Uterus (tissue), 4 donors: ENCODE measurements around the gene MCTP2. TPM values are rescaled to one million over a fixed set of nuclear protein-coding genes. Genes with fewer than 3 reads are reported as not detected.

Experiments
- DNase-seq, 2 donors: peaks; one replicate each; pipeline ENCODE4 v3.0.0-alpha.2; 2019 to 2020
- H3K27ac ChIP-seq, 2 donors: fragments of 200-600 bp; sonication (generic); 1 replicate in 1 of 2; 2 replicates in 1 of 2; pipeline ENCODE4 v1.5.1; 2016 to 2018
- H3K27me3 ChIP-seq, 2 donors: fragments of 200-600 bp; sonication (generic); one replicate each; pipeline ENCODE4 v1.5.1; 2018 to 2019; ENCODE audit warnings: control low read depth in 1 of 2
- H3K36me3 ChIP-seq, 2 donors: fragments of 200-600 bp; sonication (generic); one replicate each; pipeline ENCODE4 v1.5.1; 2019; ENCODE audit warnings: control low read depth in 1 of 2
- H3K4me1 ChIP-seq, 2 donors: fragments of 200-600 bp; sonication (generic); one replicate each; pipeline ENCODE4 v1.5.1; 2018 to 2019; ENCODE audit warnings: control low read depth in 1 of 2
- H3K4me3 ChIP-seq, 2 donors: fragments of 200-600 bp; sonication (generic); 1 replicate in 1 of 2; 2 replicates in 1 of 2; pipeline ENCODE4 v1.5.1; 2018 to 2019; ENCODE audit warnings: mild to moderate bottlenecking in 1 of 2
- H3K9me3 ChIP-seq, 2 donors: fragments of 200-600 bp; sonication (generic); one replicate each; pipeline ENCODE4 v1.5.1; 2019; ENCODE audit warnings: control low read depth in 1 of 2
- CTCF ChIP-seq, 4 experiments: fragments of 200-600 bp in 2 of 4; fragments of 450-650 bp in 2 of 4; sonication (generic) in 2 of 4; IDR thresholded peaks; one replicate each; pipeline ENCODE4 v1.5.1; 2016 to 2019; ENCODE audit warnings: antibody characterized with exemption in 4 of 4, mild to moderate bottlenecking in 2 of 4, moderate library complexity in 1 of 4
- POLR2A ChIP-seq, 2 donors: fragments of 450-650 bp; IDR thresholded peaks; one replicate each; pipeline ENCODE4 v1.6.1; 2016; ENCODE audit warnings: antibody characterized with exemption in 2 of 2, mild to moderate bottlenecking in 1 of 2, moderate library complexity in 1 of 2
- intact Hi-C: fragments of 100-400 bp; cut with DNase I; formaldehyde crosslinking; loops from one replicate; pipeline ENCODE4 v1.15.1; 2023; ENCODE audit warnings: low total_unique reads
- total RNA-seq, 4 donors: library from RNA; depleted of rRNA in 3 of 4; stranded (reverse); fragments of >200 nt in 3 of 4; gene quantifications; one replicate each; pipeline versions ENCODE4 v1.1.0 to v1.2.4, GENCODE V29; 2014 to 2023
- donor health status: DM: yes; HTN: yes; CAD: no.

The MCTP2 gene
- total RNA-seq, 4 donors from 2014 or later: 3.3 to 98.9 (median 11.7) TPM

- no peaks in the 10 kb centered on the region for H3K27me3 ChIP-seq
- TF ChIP-seq CTCF (IDR thresholded peaks at IDR 0.05) (no peak), POLR2A (IDR thresholded peaks at IDR 0.05) (no peak)
- no peaks in the 10 kb centered on the region for H3K36me3 ChIP-seq
- intact Hi-C loops: no loop called here
- H3K27ac ChIP-seq: no peak overlapping the region
- no peak overlapping the region for H3K4me3 ChIP-seq
- DNase-seq: no peak
- H3K4me1 ChIP-seq: no peaks in the 10 kb centered on the region
- H3K9me3 ChIP-seq: no peaks in the 10 kb centered on the region
Measured at GRCh38 chr15:94322141-94322540, 90.8 kb downstream of the MCTP2 start.

- H3K27me3 ChIP-seq: no peaks in the 10 kb centered on the region
- no peak overlapping the region for H3K27ac ChIP-seq
- no peak for DNase-seq
- intact Hi-C loops: no loop called here
- no peaks in the 10 kb centered on the region for H3K4me1 ChIP-seq
- H3K4me3 ChIP-seq: no peak overlapping the region
- TF ChIP-seq POLR2A (IDR thresholded peaks at IDR 0.05) (no peak), CTCF (IDR thresholded peaks at IDR 0.05) (no peak)
- H3K36me3 ChIP-seq: no peaks in the 10 kb centered on the region
- no peaks in the 10 kb centered on the region for H3K9me3 ChIP-seq
Measured at GRCh38 chr15:94323076-94323475, 91.7 kb downstream of the MCTP2 start.

- no peaks in the 10 kb centered on the region for H3K27me3 ChIP-seq
- no peaks in the 10 kb centered on the region for H3K36me3 ChIP-seq
- peak; percentile 37 to 50 for DNase-seq
- intact Hi-C loops: no loop called here
- no peaks in the 10 kb centered on the region for H3K9me3 ChIP-seq
- no peak overlapping the region for H3K27ac ChIP-seq
- TF ChIP-seq POLR2A (IDR thresholded peaks at IDR 0.05): no peak
- peak; percentile 85 to 89 (median 86) for TF ChIP-seq CTCF (IDR thresholded peaks at IDR 0.05)
- no peaks in the 10 kb centered on the region for H3K4me1 ChIP-seq
- H3K4me3 ChIP-seq: no peak overlapping the region
Measured at GRCh38 chr15:94324117-94324826, 92.9 kb downstream of the MCTP2 start.

DNA sequence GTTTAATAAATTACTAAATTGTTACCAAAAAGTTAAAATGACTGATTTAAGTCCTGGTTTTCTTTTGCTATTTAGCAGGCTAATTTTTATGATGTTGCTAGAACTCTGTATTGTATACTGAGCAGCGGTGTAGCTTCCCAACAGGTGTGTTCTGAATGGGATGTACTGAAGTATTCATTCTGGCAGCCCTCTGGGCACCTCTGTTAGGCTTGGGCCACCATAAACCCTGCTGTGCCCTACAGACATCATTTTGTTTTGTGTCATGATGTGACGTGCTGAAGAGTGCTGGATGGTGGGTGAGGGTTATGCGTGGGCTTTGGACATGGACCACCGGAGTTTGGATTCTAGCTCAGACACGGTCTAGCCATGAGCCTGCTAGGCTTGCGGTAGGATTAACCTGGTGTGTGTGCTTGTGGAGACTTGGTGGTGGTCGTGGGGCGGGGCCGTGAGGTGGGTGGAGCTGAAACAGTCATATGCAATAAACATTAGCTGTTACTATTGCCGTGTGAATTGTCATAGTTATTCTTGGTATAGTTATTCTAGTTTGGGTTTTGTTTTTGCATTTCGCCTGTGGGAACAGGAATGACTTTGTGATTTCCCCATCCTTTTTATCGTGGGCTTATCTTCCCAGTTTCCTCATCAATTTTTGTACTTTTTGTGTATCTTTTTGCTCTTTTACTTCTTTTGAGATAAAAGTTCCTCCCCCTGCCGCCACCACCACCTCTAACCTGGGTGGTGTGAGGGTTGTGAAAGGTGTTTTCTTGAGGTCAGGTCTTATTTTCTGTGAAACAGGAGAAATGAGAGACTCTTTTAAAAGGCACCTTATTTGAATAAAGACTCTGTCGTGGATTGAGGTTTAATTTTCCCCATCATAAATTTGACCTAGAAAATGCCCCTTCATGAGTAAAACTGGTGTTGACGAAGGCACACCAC, 93.7 kb downstream of the MCTP2 start:
- no peak overlapping the region for H3K27ac ChIP-seq
- no peaks in the 10 kb centered on the region for H3K9me3 ChIP-seq
- H3K36me3 ChIP-seq: no peaks in the 10 kb centered on the region
- no peak for TF ChIP-seq POLR2A (IDR thresholded peaks at IDR 0.05)
- DNase-seq: no peak
- H3K4me1 ChIP-seq: no peaks in the 10 kb centered on the region
- no peak overlapping the region for H3K4me3 ChIP-seq
- intact Hi-C loops: no loop called here
- H3K27me3 ChIP-seq: no peaks in the 10 kb centered on the region

- Histone ChIP-seq H3K9me3 (no peaks in the 10 kb centered on the region), H3K27ac (no peak overlapping the region), H3K36me3 (no peaks in the 10 kb centered on the region), H3K27me3 (no peaks in the 10 kb centered on the region), H3K4me1 (no peaks in the 10 kb centered on the region), H3K4me3 (no peak overlapping the region)
- peak; percentile 28 to 61 (median 54) for TF ChIP-seq CTCF (IDR thresholded peaks at IDR 0.05)
- no peak for TF ChIP-seq POLR2A (IDR thresholded peaks at IDR 0.05)
- intact Hi-C loops: no loop called here
- DNase-seq: no peak
Measured at GRCh38 chr15:94327356-94327936, 96.1 kb downstream of the MCTP2 start.
